ENCODE measurements around the gene DUSP19.

The DUSP19 gene

GRCh38 chr2:183069174-183069573 lies 9.4 kb upstream of the DUSP19 start:
- no peak overlapping the region for H3K4me3 ChIP-seq (ENCODE audit: control insufficient read depth, low read depth, low read length)
- no peak for TF ChIP-seq CTCF (IDR thresholded peaks at IDR 0.05; ENCODE audit: control insufficient read depth, insufficient read depth, low read depth, low read length, missing control alignments)
- DNase-seq (ENCODE audit: low read depth), result no peak

- peak; percentile 78 for TF ChIP-seq CTCF (IDR thresholded peaks at IDR 0.05; ENCODE audit: control insufficient read depth, insufficient read depth, low read depth, low read length, missing control alignments)
- no peak for DNase-seq (ENCODE audit: low read depth)
- H3K4me3 ChIP-seq (ENCODE audit: control insufficient read depth, low read depth, low read length), result no peak overlapping the region
Observed at GRCh38 chr2:183070942-183071844, 7.4 kb upstream of the DUSP19 start.

GRCh38 chr2:183072177-183072576 lies 6.4 kb upstream of the DUSP19 start:
- DNase-seq (ENCODE audit: low read depth), result no peak
- H3K4me3 ChIP-seq (ENCODE audit: control insufficient read depth, low read depth, low read length), result no peak overlapping the region
- no peak for TF ChIP-seq CTCF (IDR thresholded peaks at IDR 0.05; ENCODE audit: control insufficient read depth, insufficient read depth, low read depth, low read length, missing control alignments)

GRCh38 chr2:183078163-183078463 lies 434 bp upstream of the DUSP19 start:
- H3K4me3 ChIP-seq (ENCODE audit: control insufficient read depth, low read depth, low read length), result peak overlapping the region; percentile 55
- DNase-seq (ENCODE audit: low read depth), result no peak
- no peak for TF ChIP-seq CTCF (IDR thresholded peaks at IDR 0.05; ENCODE audit: control insufficient read depth, insufficient read depth, low read depth, low read length, missing control alignments)

GRCh38 chr2:183079139-183079775 lies 710 bp downstream of the DUSP19 start:
- peak overlapping the region; percentile 55 for H3K4me3 ChIP-seq (ENCODE audit: control insufficient read depth, low read depth, low read length)
- no peak for TF ChIP-seq CTCF (IDR thresholded peaks at IDR 0.05; ENCODE audit: control insufficient read depth, insufficient read depth, low read depth, low read length, missing control alignments)
- DNase-seq (ENCODE audit: low read depth), result no peak

GRCh38 chr2:183081911-183082310 lies 3.4 kb downstream of the DUSP19 start:
- H3K4me3 ChIP-seq (ENCODE audit: control insufficient read depth, low read depth, low read length), result no peak overlapping the region
- no peak for DNase-seq (ENCODE audit: low read depth)
- TF ChIP-seq CTCF (IDR thresholded peaks at IDR 0.05; ENCODE audit: control insufficient read depth, insufficient read depth, low read depth, low read length, missing control alignments), result no peak
